H9 (cell line): ENCODE data around the gene APCDD1. TPM values are rescaled to one million over a fixed set of nuclear protein-coding genes. Genes with fewer than 3 reads are reported as not detected.

Source experiments
- DNase-seq: peaks from one replicate; pipeline ENCODE4 v3.0.0-alpha.2; 2017
- H2AFZ ChIP-seq: one replicate; pipeline ENCODE4 v1.6.1; 2013; ENCODE audit warnings: mild to moderate bottlenecking, low read length, control low read depth, moderate library complexity
- H2AK5ac ChIP-seq: 2 replicates; pipeline ENCODE4 v1.6.1; 2013; ENCODE audit warnings: low read length, control low read depth, mixed read lengths; ENCODE audit not compliant: insufficient read length
- H2BK120ac ChIP-seq: one replicate; pipeline ENCODE4 v1.6.1; 2013; ENCODE audit warnings: low read depth, mild to moderate bottlenecking, low read length, control low read depth, inconsistent platforms; ENCODE audit not compliant: poor library complexity, severe bottlenecking
- H2BK12ac ChIP-seq: 2 replicates; pipeline ENCODE4 v1.6.1; 2013; ENCODE audit warnings: low read length, control low read depth, mixed read lengths, low read depth; ENCODE audit not compliant: insufficient read length
- H2BK15ac ChIP-seq: 2 replicates; pipeline ENCODE4 v1.6.1; 2013; ENCODE audit warnings: low read depth, low read length, control low read depth
- H2BK20ac ChIP-seq: one replicate; pipeline ENCODE4 v1.6.1; 2013; ENCODE audit warnings: low read depth, mild to moderate bottlenecking, low read length, control low read depth, inconsistent platforms; ENCODE audit not compliant: poor library complexity, severe bottlenecking
- H2BK5ac ChIP-seq: 2 replicates; pipeline ENCODE4 v1.6.1; 2013; ENCODE audit warnings: low read length, control low read depth, mixed read lengths; ENCODE audit not compliant: insufficient read length
- H3K14ac ChIP-seq: 2 replicates; pipeline ENCODE4 v1.6.1; 2013; ENCODE audit warnings: low read length, control low read depth; ENCODE audit not compliant: insufficient read depth
- H3K18ac ChIP-seq: 2 replicates; pipeline ENCODE4 v1.6.1; 2013; ENCODE audit warnings: low read depth, mild to moderate bottlenecking, mixed read lengths, low read length, control low read depth; ENCODE audit not compliant: insufficient read length
- H3K23ac ChIP-seq: 2 replicates; pipeline ENCODE4 v1.6.1; 2013; ENCODE audit warnings: low read length, control low read depth, mixed read lengths, low read depth; ENCODE audit not compliant: insufficient read length
- H3K23me2 ChIP-seq: 2 replicates; pipeline ENCODE4 v1.6.1; 2013; ENCODE audit warnings: low read depth, mild to moderate bottlenecking, mixed read lengths, low read length, control low read depth; ENCODE audit not compliant: insufficient read length, poor library complexity, severe bottlenecking
- H3K27ac ChIP-seq: 2 replicates; pipeline ENCODE4 v1.5.1; 2013; ENCODE audit warnings: low read length, control low read depth, mixed read lengths, low read depth; ENCODE audit not compliant: insufficient read length
- H3K27me3 ChIP-seq: 2 replicates; pipeline ENCODE4 v1.6.1; 2013; ENCODE audit warnings: low read length, control low read depth, inconsistent platforms; ENCODE audit not compliant: insufficient read depth
- H3K4ac ChIP-seq: 2 replicates; pipeline ENCODE4 v1.6.1; 2013; ENCODE audit warnings: low read depth, mild to moderate bottlenecking, control low read depth, inconsistent platforms, low read length, moderate library complexity
- H3K4me1 ChIP-seq: 2 replicates; pipeline ENCODE4 v1.6.1; 2013; ENCODE audit warnings: low read length, control low read depth, inconsistent platforms; ENCODE audit not compliant: insufficient read depth
- H3K4me2 ChIP-seq: 2 replicates; pipeline ENCODE4 v1.6.1; 2013; ENCODE audit warnings: low read length, control low read depth, mixed read lengths; ENCODE audit not compliant: insufficient read length, insufficient read depth
- H3K56ac ChIP-seq: 2 replicates; pipeline ENCODE4 v1.6.1; 2013; ENCODE audit warnings: low read depth, mild to moderate bottlenecking, mixed read lengths, low read length, control low read depth; ENCODE audit not compliant: insufficient read length
- H3K79me1 ChIP-seq: 2 replicates; pipeline ENCODE4 v1.6.1; 2013; ENCODE audit warnings: low read depth, mild to moderate bottlenecking, moderate library complexity, low read length, control low read depth, inconsistent platforms; ENCODE audit not compliant: insufficient read depth, poor library complexity, severe bottlenecking
- H3K79me2 ChIP-seq: 2 replicates; pipeline ENCODE4 v1.6.1; 2013; ENCODE audit warnings: low read length, control low read depth, inconsistent platforms; ENCODE audit not compliant: insufficient read depth
- H3K9ac ChIP-seq: 2 replicates; pipeline ENCODE4 v1.6.1; 2013; ENCODE audit warnings: low read length, control low read depth, mixed read lengths; ENCODE audit not compliant: insufficient read length; ENCODE audit errors: extremely low read depth
- H3K9me3 ChIP-seq: one replicate; pipeline ENCODE4 v1.6.1; 2013; ENCODE audit warnings: low read depth, low read length, inconsistent platforms; ENCODE audit not compliant: control insufficient read depth
- H3T11ph ChIP-seq: one replicate; pipeline ENCODE4 v1.6.1; 2013; ENCODE audit warnings: mild to moderate bottlenecking, low read length, control low read depth, inconsistent platforms
- H4K20me1 ChIP-seq: one replicate; pipeline ENCODE4 v1.6.1; 2013; ENCODE audit not compliant: control insufficient read depth, insufficient read length, insufficient read depth
- H4K5ac ChIP-seq: 2 replicates; pipeline ENCODE4 v1.6.1; 2013; ENCODE audit warnings: low read depth, mild to moderate bottlenecking, mixed read lengths, low read length, control low read depth; ENCODE audit not compliant: insufficient read length
- H4K8ac ChIP-seq: replicated peaks from 2 replicates; pipeline ENCODE4 v1.6.1; 2013; ENCODE audit warnings: low read length, control low read depth, mixed read lengths, low read depth; ENCODE audit not compliant: insufficient read length
- H4K91ac ChIP-seq: 2 replicates; pipeline ENCODE4 v1.6.1; 2013; ENCODE audit warnings: low read depth, mild to moderate bottlenecking, moderate library complexity, mixed read lengths, low read length, control low read depth; ENCODE audit not compliant: insufficient read length
- H3K27ac Mint-ChIP-seq, 3 experiments: 2 replicates in 2 of 3; 3 replicates in 1 of 3; pipeline ENCODE4 v1.8.0; 2020 to 2021; ENCODE audit warnings: mixed read lengths in 3 of 3, mild to moderate bottlenecking in 1 of 3, moderate library complexity in 1 of 3
- H3K27me3 Mint-ChIP-seq: 2 replicates; pipeline ENCODE4 v1.8.0; 2021; ENCODE audit warnings: low read depth, mild to moderate bottlenecking, moderate library complexity, mixed read lengths
- H3K36me3 Mint-ChIP-seq, 3 experiments: 2 replicates in 2 of 3; 3 replicates in 1 of 3; pipeline ENCODE4 v1.8.0; 2020 to 2021; ENCODE audit warnings: low read depth in 3 of 3, mixed read lengths in 3 of 3; ENCODE audit not compliant: insufficient read depth in 1 of 3
- H3K4me1 Mint-ChIP-seq, 2 experiments: 2 replicates each; pipeline ENCODE4 v1.8.0; 2020; ENCODE audit warnings: mixed read lengths in 2 of 2
- H3K4me3 Mint-ChIP-seq, 2 experiments: 2 replicates in 1 of 2; 3 replicates in 1 of 2; pipeline ENCODE4 v1.8.0; 2020 to 2021; ENCODE audit warnings: mild to moderate bottlenecking in 2 of 2, mixed read lengths in 2 of 2, moderate library complexity in 1 of 2
- H3K9me3 Mint-ChIP-seq, 2 experiments: 2 replicates in 1 of 2; 3 replicates in 1 of 2; pipeline ENCODE4 v1.8.0; 2020; ENCODE audit warnings: mild to moderate bottlenecking in 2 of 2, mixed read lengths in 2 of 2, moderate library complexity in 1 of 2
- WGBS: extraction: QIAGEN DNeasy Blood & Tissue Kit; methylation state at CpG from one replicate; pipeline ENCODE4 v1.1.7; 2013; ENCODE audit warnings: missing lambda C conversion rate, low lambda C conversion rate, mixed read lengths; ENCODE audit not compliant: insufficient read length; ENCODE audit errors: extremely low coverage; 5-methylcytosine and 5-hydroxymethylcytosine counted together
- total RNA-seq: library from RNA; stranded (reverse); gene quantifications from 2 replicates; pipeline ENCODE4 v1.2.1, GENCODE V29; 2021
- TF ChIP-seq, protein P1 (sequence below): fragments of 200-600 bp; sonication (generic); conservative IDR thresholded peaks from 3 replicates; pipeline ENCODE4 v1.8.0; 2021; ENCODE audit warnings: antibody characterized with exemption, mild to moderate bottlenecking

APCDD1 gene
- total RNA-seq, 1 experiment from 2014 or later: 1.8 TPM

DNA sequence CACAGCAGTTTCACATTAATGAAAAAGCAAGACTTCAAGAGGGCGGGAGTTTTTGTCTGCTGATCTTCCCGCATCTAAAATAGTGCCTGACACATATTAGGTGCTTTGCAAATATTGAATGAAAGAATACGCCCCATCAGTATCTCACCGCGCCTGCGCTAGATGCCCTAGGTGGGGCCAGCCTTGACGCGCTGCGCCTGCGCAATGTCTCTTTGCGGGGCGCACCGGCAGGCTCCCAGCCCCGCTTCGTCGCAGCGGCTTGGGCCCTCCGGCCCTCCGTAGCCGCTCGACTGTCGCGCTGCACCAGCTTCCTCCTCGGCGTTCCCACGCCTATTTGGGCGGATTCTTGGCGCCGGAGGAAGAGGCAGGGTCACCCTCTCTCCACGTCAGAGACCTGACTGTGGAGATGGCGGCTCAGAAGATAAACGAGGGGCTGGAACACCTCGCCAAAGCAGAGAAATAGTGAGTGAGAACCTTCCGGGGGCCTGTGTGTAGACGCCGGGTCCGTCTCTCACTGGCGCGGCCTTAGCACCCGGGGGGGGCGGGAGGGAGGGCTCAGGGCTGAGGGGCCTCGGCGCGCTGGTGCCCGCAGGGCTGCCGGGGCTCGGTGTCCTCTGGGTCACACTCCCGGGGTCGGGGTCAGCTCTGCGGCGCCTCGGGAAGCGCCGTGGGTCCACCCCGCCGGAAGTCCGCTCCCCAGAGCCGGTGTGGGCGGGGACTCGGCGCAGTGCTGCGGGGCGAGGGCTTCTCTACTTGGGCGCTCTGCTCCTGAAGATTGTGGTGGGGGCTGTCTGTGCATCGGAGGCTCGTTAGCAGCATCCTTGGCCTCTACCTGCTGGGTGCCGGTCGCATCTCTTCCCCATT, 71.5 kb downstream of the APCDD1 start, which contains the start of gene NAPG:
Gene NAPG (plus strand): TSS at position 331 of the 864 bp plus-strand sequence. CDS start 76 bp downstream, at position 407.
- H3K4me1 ChIP-seq: no peaks in the 10 kb centered on the region; the same call in 1 of the 2 replicates
- no peak within 1 kb of the TSS for H3K4ac ChIP-seq
- H2BK5ac ChIP-seq: no peak within 1 kb of the TSS
- no peak within 1 kb of the TSS for H3K56ac ChIP-seq
- no peak within 1 kb of the TSS for H2BK15ac ChIP-seq
- DNase-seq: peak; percentile 93
- Mint-ChIP-seq H3K9me3 (no peaks in the 10 kb centered on the region), H3K4me3 (peak within 1 kb of the TSS; percentile 95 to 96), H3K36me3 (no peaks in the 10 kb centered on the region), H3K4me1 (peaks cover 20 to 22% of the 10 kb centered on the region in 2 experiments), H3K27me3 (peaks cover 2% of the 10 kb centered on the region; the same call in 1 of the 2 replicates), H3K27ac (peak within 1 kb of the TSS; percentile 96 to 97 (median 97))
- no peak within 1 kb of the TSS for H2BK120ac ChIP-seq
- H4K91ac ChIP-seq: no peak within 1 kb of the TSS
- 0 out of 2 replicates have a peak within 1 kb of the TSS, but pooled peaks have one; percentile 25 for H3K14ac ChIP-seq
- H2AK5ac ChIP-seq: no peak within 1 kb of the TSS
- TF ChIP-seq, protein P1, sequence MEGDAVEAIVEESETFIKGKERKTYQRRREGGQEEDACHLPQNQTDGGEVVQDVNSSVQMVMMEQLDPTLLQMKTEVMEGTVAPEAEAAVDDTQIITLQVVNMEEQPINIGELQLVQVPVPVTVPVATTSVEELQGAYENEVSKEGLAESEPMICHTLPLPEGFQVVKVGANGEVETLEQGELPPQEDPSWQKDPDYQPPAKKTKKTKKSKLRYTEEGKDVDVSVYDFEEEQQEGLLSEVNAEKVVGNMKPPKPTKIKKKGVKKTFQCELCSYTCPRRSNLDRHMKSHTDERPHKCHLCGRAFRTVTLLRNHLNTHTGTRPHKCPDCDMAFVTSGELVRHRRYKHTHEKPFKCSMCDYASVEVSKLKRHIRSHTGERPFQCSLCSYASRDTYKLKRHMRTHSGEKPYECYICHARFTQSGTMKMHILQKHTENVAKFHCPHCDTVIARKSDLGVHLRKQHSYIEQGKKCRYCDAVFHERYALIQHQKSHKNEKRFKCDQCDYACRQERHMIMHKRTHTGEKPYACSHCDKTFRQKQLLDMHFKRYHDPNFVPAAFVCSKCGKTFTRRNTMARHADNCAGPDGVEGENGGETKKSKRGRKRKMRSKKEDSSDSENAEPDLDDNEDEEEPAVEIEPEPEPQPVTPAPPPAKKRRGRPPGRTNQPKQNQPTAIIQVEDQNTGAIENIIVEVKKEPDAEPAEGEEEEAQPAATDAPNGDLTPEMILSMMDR: no peak
- H4K8ac ChIP-seq: no peak within 1 kb of the TSS
- no peak within 1 kb of the TSS for H3K27ac ChIP-seq
- peak within 1 kb of the TSS; percentile 53 for H3K9ac ChIP-seq
- H2BK20ac ChIP-seq: no peak within 1 kb of the TSS
- H4K20me1 ChIP-seq: no peaks in the 10 kb centered on the region
- H3K27me3 ChIP-seq: no peaks in the 10 kb centered on the region
- H3K23ac ChIP-seq: no peak within 1 kb of the TSS
- H4K5ac ChIP-seq: no peak within 1 kb of the TSS
- H3K79me2 ChIP-seq: peaks cover 27% of the 10 kb centered on the region; the same call in 1 of the 2 replicates
- peaks cover 4% of the 10 kb centered on the region for H3K23me2 ChIP-seq
- H3K9me3 ChIP-seq: no peaks in the 10 kb centered on the region
- WGBS: no CpG with 5 or more reads among the region's 68 CpGs
- H2AFZ ChIP-seq: no peak within 1 kb of the TSS
- H3T11ph ChIP-seq: no peak within 1 kb of the TSS
- no peak within 1 kb of the TSS for H3K18ac ChIP-seq
- H2BK12ac ChIP-seq: no peak within 1 kb of the TSS
- peak within 1 kb of the TSS; percentile 67 for H3K4me2 ChIP-seq
- peaks cover 16% of the 10 kb centered on the region for H3K79me1 ChIP-seq
